ENCODE results near the gene ANKRD13B.
"Not testable (repeated sequence)": the region's sequence is repeated elsewhere in the genome, so short reads cannot be mapped to it uniquely, and the experiment has no call there.

Gene ANKRD13B

DNA sequence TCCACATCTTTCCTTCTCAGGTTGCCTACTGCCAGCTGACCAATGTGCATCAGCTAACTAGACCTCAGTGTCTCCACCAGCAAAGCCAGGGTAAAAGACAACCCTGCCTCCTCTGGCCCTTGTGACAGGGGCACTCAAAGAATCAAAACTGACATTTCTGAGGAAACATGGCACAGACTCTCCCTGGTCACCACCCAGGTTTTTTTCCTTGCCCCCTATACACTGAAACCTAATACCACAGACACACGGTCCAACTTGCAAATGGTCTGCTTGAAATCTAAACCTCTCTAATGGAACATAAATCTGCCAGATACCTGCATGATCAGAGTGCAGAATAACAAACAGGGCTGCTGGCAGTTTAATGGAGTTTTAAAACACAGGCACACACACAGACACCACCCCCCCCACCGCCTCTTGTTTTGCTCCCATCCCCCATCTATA is 49.3 kb downstream of the ANKRD13B start:
- no peak for TF ChIP-seq CTCF (IDR thresholded peaks at IDR 0.05; ENCODE audit: borderline replicate concordance, control extremely low read depth, extremely low read depth, insufficient read depth, missing control alignments)
- DNase-seq (ENCODE audit: low spot score): no peak
- in situ Hi-C loops (cut with MboI; ENCODE audit: low sequenced_read_pairs, unreplicated experiment): loop anchor here (25.0 kb wide), 1 partner anchor 295 kb away; the partner anchor contains the start of genes EFCAB5 and SSH2

- no peak for TF ChIP-seq CTCF (IDR thresholded peaks at IDR 0.05; ENCODE audit: borderline replicate concordance, control extremely low read depth, extremely low read depth, insufficient read depth, missing control alignments)
- in situ Hi-C loops (cut with MboI; ENCODE audit: low sequenced_read_pairs, unreplicated experiment): loop anchor here (25.0 kb wide), 1 partner anchor 294 kb away; the partner anchor contains the start of genes EFCAB5 and SSH2
- no peak for DNase-seq (ENCODE audit: low spot score)
Measured at GRCh38 chr17:29643817-29644160, 50.9 kb downstream of the ANKRD13B start.

- in situ Hi-C loops (cut with MboI; ENCODE audit: low sequenced_read_pairs, unreplicated experiment): loop anchor here (5.0 to 25.0 kb wide), 2 partner anchors 132 to 292 kb away; partner anchors contain the start of genes EFCAB5 and SSH2
- no peak for DNase-seq (ENCODE audit: low spot score)
Measured at GRCh38 chr17:29645515-29646051, 52.7 kb downstream of the ANKRD13B start.

GRCh38 chr17:29648005-29648404 is 55.1 kb downstream of the ANKRD13B start:
- DNase-seq (ENCODE audit: low spot score): no peak
- no peak for TF ChIP-seq CTCF (IDR thresholded peaks at IDR 0.05; ENCODE audit: borderline replicate concordance, control extremely low read depth, extremely low read depth, insufficient read depth, missing control alignments)
- in situ Hi-C loops (cut with MboI; ENCODE audit: low sequenced_read_pairs, unreplicated experiment): loop anchor here (5.0 to 25.0 kb wide), 2 partner anchors 129 to 289 kb away; partner anchors contain the start of genes EFCAB5 and SSH2

More at GRCh38 chr17:29645515-29646051, 52.7 kb downstream of the ANKRD13B start:
- no peak for TF ChIP-seq CTCF (IDR thresholded peaks at IDR 0.05; ENCODE audit: borderline replicate concordance, control extremely low read depth, extremely low read depth, insufficient read depth, missing control alignments)

DNA sequence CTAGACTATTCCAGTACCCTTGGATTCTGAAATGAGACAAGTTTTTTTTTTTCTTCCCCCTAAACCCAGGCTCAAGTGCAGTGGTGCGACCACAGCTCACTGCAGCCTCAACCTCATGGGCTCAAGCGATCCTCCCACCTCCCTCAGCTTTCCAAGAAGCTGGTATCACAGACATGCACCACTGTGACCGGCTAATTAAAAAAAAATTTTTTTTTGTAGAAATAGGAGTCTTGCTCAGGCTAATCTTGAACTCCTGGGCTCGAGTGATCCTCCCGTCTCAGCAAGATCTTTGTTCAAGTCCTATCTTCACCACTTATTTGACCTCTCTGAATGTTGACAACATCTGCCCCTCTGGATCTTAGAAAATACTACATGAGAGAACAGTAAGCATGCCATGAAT is 56.4 kb downstream of the ANKRD13B start:
- no peak for DNase-seq (ENCODE audit: low spot score)
- in situ Hi-C loops (cut with MboI; ENCODE audit: low sequenced_read_pairs, unreplicated experiment): loop anchor here (5.0 to 25.0 kb wide), 2 partner anchors 128 to 288 kb away; partner anchors contain the start of genes EFCAB5 and SSH2
- no peak for TF ChIP-seq CTCF (IDR thresholded peaks at IDR 0.05; ENCODE audit: borderline replicate concordance, control extremely low read depth, extremely low read depth, insufficient read depth, missing control alignments)

GRCh38 chr17:29650396-29650795 is 57.5 kb downstream of the ANKRD13B start:
- in situ Hi-C loops (cut with MboI; ENCODE audit: low sequenced_read_pairs, unreplicated experiment): no loop called here
- no peak for DNase-seq (ENCODE audit: low spot score)
- TF ChIP-seq CTCF (IDR thresholded peaks at IDR 0.05; ENCODE audit: borderline replicate concordance, control extremely low read depth, extremely low read depth, insufficient read depth, missing control alignments): no peak

- in situ Hi-C loops (cut with MboI; ENCODE audit: low sequenced_read_pairs, unreplicated experiment); DNase-seq (ENCODE audit: low spot score): not testable (repeated sequence)
Measured at GRCh38 chr17:29651913-29652312, 59.0 kb downstream of the ANKRD13B start.

All from GM13976 (cell line).